Adrenal gland (tissue), 5 donors: Measurements from ENCODE around the gene ZNF740.

Experiments
- POLR2A ChIP-seq, 2 donors: fragments of 450-650 bp; IDR thresholded peaks; one replicate each; pipeline ENCODE4 v1.6.1; 2017; ENCODE audit warnings: antibody characterized with exemption in 2 of 2, mild to moderate bottlenecking in 2 of 2, moderate library complexity in 1 of 2
- TF ChIP-seq, protein P1 (sequence below), 6 experiments: fragments of 450-650 bp in 4 of 6; fragments of 200-600 bp in 2 of 6; sonication (generic) in 1 of 6; IDR thresholded peaks; 1 replicate in 5 of 6; 2 replicates in 1 of 6; pipeline versions ENCODE4 v1.5.1 to v1.8.0; 2016 to 2021; ENCODE audit warnings: antibody characterized with exemption in 6 of 6, mild to moderate bottlenecking in 2 of 6, moderate library complexity in 1 of 6
- donor health status: DM: no; HTN: no; CAD: no.

GRCh38 chr12:53180220-53180930 is at the start of gene ZNF740, which contains the start of gene CSAD:
- TF ChIP-seq, protein P1, sequence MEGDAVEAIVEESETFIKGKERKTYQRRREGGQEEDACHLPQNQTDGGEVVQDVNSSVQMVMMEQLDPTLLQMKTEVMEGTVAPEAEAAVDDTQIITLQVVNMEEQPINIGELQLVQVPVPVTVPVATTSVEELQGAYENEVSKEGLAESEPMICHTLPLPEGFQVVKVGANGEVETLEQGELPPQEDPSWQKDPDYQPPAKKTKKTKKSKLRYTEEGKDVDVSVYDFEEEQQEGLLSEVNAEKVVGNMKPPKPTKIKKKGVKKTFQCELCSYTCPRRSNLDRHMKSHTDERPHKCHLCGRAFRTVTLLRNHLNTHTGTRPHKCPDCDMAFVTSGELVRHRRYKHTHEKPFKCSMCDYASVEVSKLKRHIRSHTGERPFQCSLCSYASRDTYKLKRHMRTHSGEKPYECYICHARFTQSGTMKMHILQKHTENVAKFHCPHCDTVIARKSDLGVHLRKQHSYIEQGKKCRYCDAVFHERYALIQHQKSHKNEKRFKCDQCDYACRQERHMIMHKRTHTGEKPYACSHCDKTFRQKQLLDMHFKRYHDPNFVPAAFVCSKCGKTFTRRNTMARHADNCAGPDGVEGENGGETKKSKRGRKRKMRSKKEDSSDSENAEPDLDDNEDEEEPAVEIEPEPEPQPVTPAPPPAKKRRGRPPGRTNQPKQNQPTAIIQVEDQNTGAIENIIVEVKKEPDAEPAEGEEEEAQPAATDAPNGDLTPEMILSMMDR (IDR thresholded peaks at IDR 0.05), result peak in 2 of 6 experiments; percentile 10 to 12
- peak; percentile 76 to 86 for TF ChIP-seq POLR2A (IDR thresholded peaks at IDR 0.05)
